WTC11 (cell line): Measurements from ENCODE around the gene SLC17A5. TPM values are rescaled to one million over a fixed set of nuclear protein-coding genes. Genes with fewer than 3 reads are reported as not detected.

Experiments
- NR1H2 ChIP-seq: sonication (generic); formaldehyde crosslinking; IDR thresholded peaks from 2 replicates; pipeline ENCODE4 v1.9.0; 2021; ENCODE audit warnings: mild to moderate bottlenecking, moderate library complexity, missing genetic modification reagents
- TCF7 ChIP-seq: sonication (generic); formaldehyde crosslinking; IDR thresholded peaks from 2 replicates; pipeline ENCODE4 v1.8.0; 2022; ENCODE audit warnings: mild to moderate bottlenecking, low read depth, missing genetic modification reagents, moderate library complexity
- ZBTB21 ChIP-seq: sonication (generic); formaldehyde crosslinking; IDR thresholded peaks from 2 replicates; pipeline ENCODE4 v1.8.1; 2023; ENCODE audit warnings: mild to moderate bottlenecking, missing genetic modification reagents, borderline replicate concordance
- total RNA-seq: library from RNA; stranded (reverse); gene quantifications from 3 replicates; pipeline ENCODE4 v1.2.3, GENCODE V29; 2021
- TF ChIP-seq, protein P1 (sequence below): sonication (generic); formaldehyde crosslinking; IDR thresholded peaks from 2 replicates; pipeline ENCODE4 v1.8.1; 2023; ENCODE audit warnings: mild to moderate bottlenecking, missing genetic modification reagents, borderline replicate concordance
- TF ChIP-seq, protein P2 (sequence below): sonication (generic); formaldehyde crosslinking; IDR thresholded peaks from 2 replicates; pipeline ENCODE4 v1.8.1; 2022; ENCODE audit warnings: missing genetic modification reagents, borderline replicate concordance
- TF ChIP-seq, protein P3 (sequence below): sonication (generic); formaldehyde crosslinking; IDR thresholded peaks from 2 replicates; pipeline ENCODE4 v1.8.1; 2023; ENCODE audit warnings: mild to moderate bottlenecking, missing genetic modification reagents, moderate library complexity

Gene SLC17A5
- total RNA-seq, 1 experiment from 2014 or later: 9.3 TPM

DNA sequence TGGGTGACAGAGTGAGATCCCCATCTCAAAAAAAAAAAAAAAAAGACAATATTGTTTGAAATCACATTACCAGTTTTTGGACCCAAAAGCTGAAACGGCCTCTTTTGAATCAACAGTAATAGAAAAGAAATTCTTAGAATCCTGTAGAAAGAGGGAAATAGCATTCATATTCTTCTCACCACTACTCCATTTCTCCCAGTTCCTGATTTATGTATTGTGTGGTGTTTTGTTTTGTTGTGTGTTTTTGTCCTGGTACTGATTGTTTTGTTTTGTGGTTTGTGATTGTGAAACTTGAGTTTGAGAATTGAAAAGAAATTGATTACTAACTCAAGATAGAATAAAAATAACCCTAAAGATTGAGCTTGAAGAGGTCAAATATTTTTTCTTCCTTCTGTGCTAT lies 106.8 kb downstream of the SLC17A5 start (continued):
- TF ChIP-seq, protein P1, sequence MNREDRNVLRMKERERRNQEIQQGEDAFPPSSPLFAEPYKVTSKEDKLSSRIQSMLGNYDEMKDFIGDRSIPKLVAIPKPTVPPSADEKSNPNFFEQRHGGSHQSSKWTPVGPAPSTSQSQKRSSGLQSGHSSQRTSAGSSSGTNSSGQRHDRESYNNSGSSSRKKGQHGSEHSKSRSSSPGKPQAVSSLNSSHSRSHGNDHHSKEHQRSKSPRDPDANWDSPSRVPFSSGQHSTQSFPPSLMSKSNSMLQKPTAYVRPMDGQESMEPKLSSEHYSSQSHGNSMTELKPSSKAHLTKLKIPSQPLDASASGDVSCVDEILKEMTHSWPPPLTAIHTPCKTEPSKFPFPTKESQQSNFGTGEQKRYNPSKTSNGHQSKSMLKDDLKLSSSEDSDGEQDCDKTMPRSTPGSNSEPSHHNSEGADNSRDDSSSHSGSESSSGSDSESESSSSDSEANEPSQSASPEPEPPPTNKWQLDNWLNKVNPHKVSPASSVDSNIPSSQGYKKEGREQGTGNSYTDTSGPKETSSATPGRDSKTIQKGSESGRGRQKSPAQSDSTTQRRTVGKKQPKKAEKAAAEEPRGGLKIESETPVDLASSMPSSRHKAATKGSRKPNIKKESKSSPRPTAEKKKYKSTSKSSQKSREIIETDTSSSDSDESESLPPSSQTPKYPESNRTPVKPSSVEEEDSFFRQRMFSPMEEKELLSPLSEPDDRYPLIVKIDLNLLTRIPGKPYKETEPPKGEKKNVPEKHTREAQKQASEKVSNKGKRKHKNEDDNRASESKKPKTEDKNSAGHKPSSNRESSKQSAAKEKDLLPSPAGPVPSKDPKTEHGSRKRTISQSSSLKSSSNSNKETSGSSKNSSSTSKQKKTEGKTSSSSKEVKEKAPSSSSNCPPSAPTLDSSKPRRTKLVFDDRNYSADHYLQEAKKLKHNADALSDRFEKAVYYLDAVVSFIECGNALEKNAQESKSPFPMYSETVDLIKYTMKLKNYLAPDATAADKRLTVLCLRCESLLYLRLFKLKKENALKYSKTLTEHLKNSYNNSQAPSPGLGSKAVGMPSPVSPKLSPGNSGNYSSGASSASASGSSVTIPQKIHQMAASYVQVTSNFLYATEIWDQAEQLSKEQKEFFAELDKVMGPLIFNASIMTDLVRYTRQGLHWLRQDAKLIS (CRISPR knock-in tag): no peak
- TF ChIP-seq, protein P2, sequence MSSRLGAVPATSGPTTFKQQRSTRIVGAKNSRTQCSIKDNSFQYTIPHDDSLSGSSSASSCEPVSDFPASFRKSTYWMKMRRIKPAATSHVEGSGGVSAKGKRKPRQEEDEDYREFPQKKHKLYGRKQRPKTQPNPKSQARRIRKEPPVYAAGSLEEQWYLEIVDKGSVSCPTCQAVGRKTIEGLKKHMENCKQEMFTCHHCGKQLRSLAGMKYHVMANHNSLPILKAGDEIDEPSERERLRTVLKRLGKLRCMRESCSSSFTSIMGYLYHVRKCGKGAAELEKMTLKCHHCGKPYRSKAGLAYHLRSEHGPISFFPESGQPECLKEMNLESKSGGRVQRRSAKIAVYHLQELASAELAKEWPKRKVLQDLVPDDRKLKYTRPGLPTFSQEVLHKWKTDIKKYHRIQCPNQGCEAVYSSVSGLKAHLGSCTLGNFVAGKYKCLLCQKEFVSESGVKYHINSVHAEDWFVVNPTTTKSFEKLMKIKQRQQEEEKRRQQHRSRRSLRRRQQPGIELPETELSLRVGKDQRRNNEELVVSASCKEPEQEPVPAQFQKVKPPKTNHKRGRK (CRISPR knock-in tag): no peak
- no peak for TF ChIP-seq TCF7 (CRISPR knock-in tag)
- TF ChIP-seq, protein P3, sequence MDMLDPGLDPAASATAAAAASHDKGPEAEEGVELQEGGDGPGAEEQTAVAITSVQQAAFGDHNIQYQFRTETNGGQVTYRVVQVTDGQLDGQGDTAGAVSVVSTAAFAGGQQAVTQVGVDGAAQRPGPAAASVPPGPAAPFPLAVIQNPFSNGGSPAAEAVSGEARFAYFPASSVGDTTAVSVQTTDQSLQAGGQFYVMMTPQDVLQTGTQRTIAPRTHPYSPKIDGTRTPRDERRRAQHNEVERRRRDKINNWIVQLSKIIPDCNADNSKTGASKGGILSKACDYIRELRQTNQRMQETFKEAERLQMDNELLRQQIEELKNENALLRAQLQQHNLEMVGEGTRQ (CRISPR knock-in tag): no peak
- TF ChIP-seq NR1H2 (CRISPR knock-in tag): no peak
- no peak for TF ChIP-seq ZBTB21 (CRISPR knock-in tag)

Other genes starting within 250 kb of the SLC17A5 start
- 5.6 to 6.4 TPM (median 5.7 TPM) in 3 replicates for gene CGAS, start 201.7 kb downstream of the SLC17A5 start, total RNA-seq
- gene MTO1, start 192.3 kb downstream of the SLC17A5 start, total RNA-seq: 24.1 to 32.4 TPM (median 28.2 TPM) in 3 replicates
- gene EEF1A1, start 133.0 kb downstream of the SLC17A5 start, total RNA-seq: 11,564 to 13,111 TPM (median 12,917 TPM) in 3 replicates
- 3.5 to 4.5 TPM (median 4.0 TPM) in 3 replicates for gene CD109, start 42.2 kb upstream of the SLC17A5 start, total RNA-seq